Stimulated activated CD8-positive, alpha-beta memory T cell treated with anti-CD3 and anti-CD28 coated beads, Interleukin-15, amount 100 ng/mL, for 24 hours (primary cell): ENCODE data around the gene ZFPL1.

Source experiments
- DNase-seq: peaks from one replicate; pipeline ENCODE4 v3.0.0-alpha.2; 2020; ENCODE audit warnings: low read depth

The ZFPL1 gene

GRCh38 chr11:65083834-65084597, at the start of gene ZFPL1, which contains the start of gene CDCA5:
TSS of gene ZFPL1 (plus strand) at chr11:65084222. CDS start at chr11:65084699, 477 bp downstream.
TSS of gene CDCA5 (minus strand) at chr11:65084040. CDS start at chr11:65083978, 62 bp downstream.
- peak; percentile 97 for DNase-seq

- no peak for DNase-seq
Observed at GRCh38 chr11:65034423-65034822, 49.6 kb upstream of the ZFPL1 start.

DNA sequence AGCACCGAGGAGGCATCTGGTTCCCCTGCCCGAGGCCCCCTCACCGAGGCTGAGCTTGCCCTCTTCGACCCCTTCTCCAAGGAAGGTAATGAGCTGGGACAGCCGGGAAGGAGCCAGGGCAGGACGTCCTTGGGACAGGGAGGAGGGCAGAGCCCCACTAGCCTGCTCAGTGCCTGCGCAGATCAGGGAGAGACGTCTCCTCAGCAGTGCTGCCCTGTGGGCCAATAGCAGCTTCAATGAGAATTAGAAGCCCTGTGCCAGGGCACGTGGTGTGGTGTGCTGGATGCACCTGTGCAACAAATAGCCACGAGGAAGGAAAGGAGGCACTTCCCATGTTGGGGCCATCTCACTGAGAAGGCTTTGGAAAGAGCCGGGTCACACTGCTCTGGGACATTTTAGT, 48.4 kb upstream of the ZFPL1 start:
- no peak for DNase-seq

DNA sequence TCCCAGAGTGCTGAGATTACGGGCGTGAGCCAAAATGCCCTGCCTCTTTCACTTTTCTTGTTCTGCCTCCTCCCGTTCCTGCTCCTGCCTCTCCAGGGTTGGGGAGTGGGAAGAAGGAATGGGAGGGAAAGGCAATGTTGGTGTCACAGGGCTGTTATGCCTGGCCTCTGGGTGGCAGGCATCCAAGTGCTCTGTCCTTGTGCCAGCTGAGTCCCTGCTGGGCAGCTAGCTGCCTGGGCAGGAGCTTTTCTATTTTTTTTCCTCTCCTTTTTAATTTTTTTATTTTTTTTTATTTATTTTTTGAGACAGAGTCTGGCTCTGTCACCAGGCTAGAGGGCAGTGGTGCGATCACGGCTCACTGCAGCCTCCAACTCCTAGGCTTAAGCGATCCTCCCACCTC, 47.1 kb upstream of the ZFPL1 start:
- no peak for DNase-seq

DNA sequence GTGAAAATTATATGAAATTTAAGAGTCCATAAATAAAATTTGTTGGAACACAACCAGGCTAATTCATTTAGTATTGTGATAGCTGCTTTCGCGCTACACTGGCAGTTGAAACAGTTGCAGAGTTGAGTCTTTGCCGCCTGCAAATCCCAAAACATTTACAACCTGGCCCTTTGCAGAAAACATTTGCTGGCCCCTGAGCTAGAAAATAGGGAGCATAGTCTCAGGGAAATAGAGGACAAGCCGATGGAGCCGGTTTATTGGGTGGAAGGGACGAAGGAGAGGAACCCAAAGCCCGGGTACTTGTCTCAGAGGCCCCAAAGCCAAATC, 43.5 kb upstream of the ZFPL1 start:
- DNase-seq, result no peak

GRCh38 chr11:65040847-65041622, 43.0 kb upstream of the ZFPL1 start, which contains the start of gene SAC3D1:
TSS of gene SAC3D1 (plus strand) at chr11:65041210. CDS start at chr11:65041293, 83 bp downstream.
- DNase-seq, result peak; percentile 70

GRCh38 chr11:65042891-65043290, 41.1 kb upstream of the ZFPL1 start:
- no peak for DNase-seq

- DNase-seq, result no peak
Observed at GRCh38 chr11:65043881-65044501, 40.0 kb upstream of the ZFPL1 start.

DNA sequence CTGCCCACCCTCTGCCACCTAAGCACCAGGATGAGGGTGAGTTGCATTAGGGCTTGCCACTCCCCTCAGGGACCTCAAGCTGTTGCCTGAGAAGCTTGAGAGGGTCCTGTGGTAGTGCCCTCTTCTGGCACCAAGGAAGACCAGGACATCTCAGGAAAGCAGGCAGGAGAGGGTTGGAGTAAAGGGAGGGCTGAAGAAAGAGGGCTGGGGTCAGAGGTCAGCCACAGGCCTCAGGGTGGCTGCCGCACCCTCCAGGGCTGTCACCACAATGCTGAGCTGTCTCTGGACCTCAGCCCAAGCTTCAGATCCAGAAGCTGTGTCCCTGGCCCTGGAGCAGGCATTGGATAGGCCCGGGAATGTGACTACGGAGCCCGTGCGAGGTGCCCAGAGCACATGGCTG, 39.0 kb upstream of the ZFPL1 start:
- DNase-seq, result no peak

DNA sequence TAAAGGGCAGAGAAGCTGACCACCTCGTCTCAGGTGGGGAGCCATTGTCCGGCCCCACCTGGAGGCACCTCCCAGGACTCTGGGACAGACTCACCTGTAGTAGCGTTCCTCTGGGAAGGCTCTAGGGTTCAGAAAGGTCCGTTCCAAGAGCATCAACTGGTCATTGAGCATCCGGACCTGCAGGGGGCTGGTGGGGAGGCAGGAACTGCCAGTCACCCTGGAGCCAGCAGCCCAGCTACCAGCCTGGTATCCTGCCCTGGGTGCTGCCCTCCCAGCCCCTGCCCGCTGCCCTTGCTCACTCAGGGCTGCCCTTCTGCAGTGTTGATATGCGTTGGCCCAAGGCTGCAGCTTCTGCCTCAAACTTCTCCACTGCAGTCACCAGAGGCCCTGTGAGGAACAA, 38.3 kb upstream of the ZFPL1 start:
- no peak for DNase-seq

DNA sequence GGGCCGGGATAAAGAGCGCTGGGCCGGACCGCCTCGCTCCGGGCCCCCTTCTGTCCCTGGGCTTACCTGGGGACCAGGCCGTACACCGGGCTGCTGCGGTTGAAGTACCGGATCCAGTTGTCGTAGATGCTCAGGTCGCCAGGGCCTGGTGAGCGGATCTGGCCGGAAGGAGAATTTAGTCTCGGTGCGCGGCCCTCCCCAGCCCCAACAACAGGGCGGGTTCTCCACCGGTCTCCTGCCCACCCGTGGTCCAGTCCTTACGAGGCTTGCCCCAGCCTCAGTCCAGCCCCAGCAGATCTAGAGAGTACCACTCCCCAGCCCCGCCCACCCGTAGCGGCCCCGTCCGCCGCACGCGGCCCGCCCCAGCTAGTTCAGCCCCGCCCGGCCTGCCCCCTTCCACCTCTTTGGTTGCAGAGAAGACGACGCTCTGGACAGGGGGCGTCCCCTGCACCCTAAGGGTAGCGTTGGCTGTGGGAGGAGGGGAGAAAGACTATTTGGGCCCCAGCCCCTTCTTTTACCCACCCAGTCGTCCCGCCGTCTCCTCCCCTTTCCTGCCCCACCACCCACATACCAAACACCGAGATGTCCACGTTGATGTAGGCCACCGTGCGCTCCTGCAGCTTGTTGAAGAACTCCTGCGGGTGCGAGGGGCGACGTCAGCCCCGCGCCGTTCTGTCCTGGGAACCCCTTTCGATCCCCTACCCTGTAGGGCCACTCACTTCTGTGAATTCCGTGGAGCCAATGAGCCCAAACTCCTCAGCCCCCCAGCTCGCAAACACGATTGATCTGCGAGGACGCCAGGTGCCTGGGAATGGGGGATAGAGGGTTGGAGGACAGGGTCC, 36.2 kb upstream of the ZFPL1 start:
- no peak for DNase-seq

- no peak for DNase-seq
Observed at GRCh38 chr11:65051398-65051858, 32.6 kb upstream of the ZFPL1 start.

DNA sequence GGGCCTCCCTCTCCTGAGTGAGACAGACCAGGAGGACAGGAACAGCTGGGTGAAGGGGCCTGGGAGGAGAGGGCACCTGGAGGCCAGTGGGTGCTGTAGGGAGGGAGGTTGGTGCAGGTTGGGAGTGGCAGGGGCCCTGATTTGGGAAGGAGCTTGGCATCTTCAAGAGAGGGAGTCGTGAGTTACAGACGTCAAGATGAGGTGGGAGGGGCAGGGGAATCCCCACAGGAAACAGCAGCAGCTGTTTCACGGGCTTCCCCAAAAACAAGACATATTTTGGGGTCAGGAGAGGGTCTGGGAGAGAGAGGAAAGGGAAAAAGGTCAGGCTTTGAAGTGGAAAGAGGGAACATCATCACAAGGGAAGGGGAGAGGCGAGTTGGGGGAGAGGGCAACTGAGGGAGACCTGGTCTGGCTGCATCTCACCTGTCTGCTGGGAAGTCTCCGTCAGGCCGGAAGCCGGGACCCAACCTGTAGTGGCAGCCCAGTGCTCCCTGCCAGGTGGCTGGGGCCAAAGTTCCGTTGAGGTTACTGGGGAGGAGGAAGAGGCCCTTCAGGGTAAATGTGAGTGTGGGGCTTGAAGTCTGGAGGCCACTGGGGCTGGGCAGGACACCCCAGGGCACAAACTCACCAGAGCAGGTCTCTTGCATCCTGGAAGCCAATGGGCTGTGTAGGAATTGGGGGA, 30.1 kb upstream of the ZFPL1 start:
- no peak for DNase-seq

DNA sequence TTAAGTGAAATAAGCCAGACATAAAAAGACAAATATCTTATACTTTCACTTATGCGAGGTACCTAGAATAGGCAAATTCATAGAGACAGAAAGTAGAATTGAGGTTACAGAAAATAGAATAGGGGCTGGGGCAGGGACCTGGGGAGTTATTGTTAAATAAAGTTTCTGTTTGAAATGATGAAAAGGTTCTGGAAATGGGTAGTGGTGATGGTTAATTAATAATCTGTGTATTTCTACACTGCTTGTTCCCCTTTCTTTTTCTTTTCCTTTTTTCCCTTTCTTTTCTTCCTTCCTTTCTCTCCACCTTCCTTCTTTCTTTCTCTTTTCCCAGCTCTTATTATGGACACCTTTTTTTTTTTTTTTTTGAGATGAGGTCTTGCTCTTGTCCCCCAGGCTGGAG, 28.5 kb upstream of the ZFPL1 start:
- no peak for DNase-seq

DNA sequence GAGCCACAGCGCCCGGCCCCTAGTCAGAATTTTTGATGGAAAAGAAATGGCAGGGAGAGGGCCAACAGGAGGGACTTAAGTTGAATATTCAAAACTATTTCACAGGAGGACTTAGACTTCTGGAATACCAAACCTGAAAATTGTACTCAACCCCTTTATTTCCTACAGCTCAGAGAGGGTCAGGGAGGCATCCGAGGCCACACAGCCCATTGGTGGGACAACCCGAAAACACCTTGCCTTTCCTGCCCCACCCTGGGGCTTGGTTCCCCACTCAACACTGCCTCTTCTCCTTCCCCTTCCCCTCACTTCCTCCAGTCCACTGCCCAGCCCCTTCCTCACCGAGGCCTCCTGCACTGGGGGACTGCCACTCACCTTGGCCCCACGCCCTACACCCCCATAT, 27.0 kb upstream of the ZFPL1 start:
- no peak for DNase-seq

DNA sequence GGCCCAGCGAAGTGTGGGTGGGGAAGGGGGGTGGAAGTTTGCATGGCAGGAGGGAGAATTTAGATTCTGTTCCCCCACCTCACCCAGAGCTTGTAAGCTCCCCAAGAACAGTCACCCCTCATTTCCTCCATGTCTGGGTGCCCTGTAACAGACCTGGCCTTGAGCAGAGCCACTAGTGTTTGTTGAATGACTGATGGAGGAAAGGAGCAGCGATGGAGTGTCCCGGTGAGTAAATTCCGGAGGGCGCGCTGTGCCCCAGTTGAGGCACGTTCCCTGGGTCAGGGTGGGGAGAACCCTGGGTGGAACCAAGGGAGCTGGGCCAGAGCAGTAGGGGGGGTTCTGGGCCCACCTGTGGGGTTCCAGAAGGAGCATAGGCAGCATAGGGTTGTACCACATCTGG, 26.5 kb upstream of the ZFPL1 start:
- DNase-seq, result no peak

DNA sequence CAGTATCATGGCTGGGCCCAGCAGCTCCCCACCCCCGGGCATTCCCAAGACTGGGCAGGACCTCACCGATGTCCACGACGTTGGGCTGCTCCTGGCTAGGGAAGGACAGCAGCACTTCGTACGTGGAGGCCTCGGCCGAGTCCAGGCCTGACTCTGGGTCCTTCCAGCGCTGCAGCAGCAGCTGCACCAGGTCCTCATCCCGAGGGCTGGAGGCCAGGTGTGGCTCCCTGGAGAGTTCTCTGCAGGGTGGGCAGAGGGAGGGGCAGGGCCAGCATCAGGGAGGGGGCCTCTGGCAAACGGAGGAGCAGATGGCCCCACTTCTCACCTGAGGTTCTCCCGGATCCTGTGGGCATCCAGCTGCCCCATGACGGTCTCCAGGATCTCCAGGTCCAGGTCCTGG, 26.0 kb upstream of the ZFPL1 start:
- DNase-seq, result no peak

- DNase-seq, result no peak
Observed at GRCh38 chr11:65058419-65059054, 25.5 kb upstream of the ZFPL1 start, which contains the start of gene NAALADL1. TSS of gene NAALADL1 (minus strand) at chr11:65058553. CDS start at chr11:65058521, 32 bp downstream.

- DNase-seq, result no peak
Observed at GRCh38 chr11:65059523-65059922, 24.5 kb upstream of the ZFPL1 start.

GRCh38 chr11:65059959-65060824, 23.8 kb upstream of the ZFPL1 start:
- DNase-seq, result no peak
